Stimulated activated CD8-positive, alpha-beta memory T cell treated with anti-CD3 and anti-CD28 coated beads, Interleukin-7, amount 100 ng/mL, for 1 hour (primary cell): ENCODE results near the gene GSTM5.
"Not testable (repeated sequence)": the region's sequence is repeated elsewhere in the genome, so short reads cannot be mapped to it uniquely, and the experiment has no call there.

Experiments
- DNase-seq, 2 donors: peaks; one replicate each; pipeline ENCODE4 v3.0.0-alpha.2; 2020; ENCODE audit warnings: low read depth in 2 of 2

Gene GSTM5

DNA sequence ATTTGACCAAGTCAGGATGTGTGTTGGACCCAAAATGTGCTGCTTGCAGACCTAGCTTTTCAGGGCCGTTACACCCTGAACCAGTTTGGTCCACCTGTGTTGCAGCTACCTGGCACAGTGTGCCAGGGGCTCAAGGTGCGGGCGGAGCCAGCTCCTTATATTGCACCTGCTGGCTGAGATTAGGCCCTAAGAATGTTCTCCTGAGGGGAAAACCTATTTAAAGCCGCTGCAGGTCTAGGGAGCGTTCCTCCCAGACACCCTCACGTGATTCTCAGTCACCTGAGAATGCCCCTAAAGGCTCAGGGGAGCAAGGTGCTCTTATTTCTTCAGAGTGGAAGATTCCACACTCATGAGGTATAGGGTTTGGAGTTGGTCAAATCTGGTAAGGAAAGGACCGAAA, 16.8 kb downstream of the GSTM5 start:
- no peak for DNase-seq

- no peak for DNase-seq
These were observed 18.6 kb downstream of the GSTM5 start for GRCh38 chr1:109730666-109731065.

DNA sequence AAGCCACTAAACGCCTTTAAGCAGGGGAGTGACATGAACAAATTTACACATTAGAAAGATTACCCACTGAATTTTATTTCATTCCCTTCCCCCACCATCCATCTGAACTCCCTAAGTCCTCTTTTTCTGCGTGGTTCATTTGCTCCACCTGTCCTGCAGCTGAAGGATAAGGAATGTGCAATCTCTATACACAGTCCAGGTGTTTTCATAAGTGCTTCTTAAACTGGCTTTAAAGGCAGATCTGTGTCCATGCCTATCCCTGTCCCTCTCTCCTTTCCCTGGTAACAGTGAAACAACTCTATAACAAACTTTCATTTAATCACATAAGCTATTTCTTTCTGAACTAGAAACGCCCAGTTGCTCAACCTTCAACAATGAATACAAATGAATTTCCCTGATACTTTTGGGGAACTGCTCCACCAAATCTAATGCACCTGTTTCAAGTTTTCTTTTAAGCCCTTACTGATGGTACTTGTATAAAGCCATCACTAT, 20.4 kb downstream of the GSTM5 start:
- DNase-seq = no peak

GRCh38 chr1:109733236-109733870, 21.3 kb downstream of the GSTM5 start:
- no peak for DNase-seq

DNA sequence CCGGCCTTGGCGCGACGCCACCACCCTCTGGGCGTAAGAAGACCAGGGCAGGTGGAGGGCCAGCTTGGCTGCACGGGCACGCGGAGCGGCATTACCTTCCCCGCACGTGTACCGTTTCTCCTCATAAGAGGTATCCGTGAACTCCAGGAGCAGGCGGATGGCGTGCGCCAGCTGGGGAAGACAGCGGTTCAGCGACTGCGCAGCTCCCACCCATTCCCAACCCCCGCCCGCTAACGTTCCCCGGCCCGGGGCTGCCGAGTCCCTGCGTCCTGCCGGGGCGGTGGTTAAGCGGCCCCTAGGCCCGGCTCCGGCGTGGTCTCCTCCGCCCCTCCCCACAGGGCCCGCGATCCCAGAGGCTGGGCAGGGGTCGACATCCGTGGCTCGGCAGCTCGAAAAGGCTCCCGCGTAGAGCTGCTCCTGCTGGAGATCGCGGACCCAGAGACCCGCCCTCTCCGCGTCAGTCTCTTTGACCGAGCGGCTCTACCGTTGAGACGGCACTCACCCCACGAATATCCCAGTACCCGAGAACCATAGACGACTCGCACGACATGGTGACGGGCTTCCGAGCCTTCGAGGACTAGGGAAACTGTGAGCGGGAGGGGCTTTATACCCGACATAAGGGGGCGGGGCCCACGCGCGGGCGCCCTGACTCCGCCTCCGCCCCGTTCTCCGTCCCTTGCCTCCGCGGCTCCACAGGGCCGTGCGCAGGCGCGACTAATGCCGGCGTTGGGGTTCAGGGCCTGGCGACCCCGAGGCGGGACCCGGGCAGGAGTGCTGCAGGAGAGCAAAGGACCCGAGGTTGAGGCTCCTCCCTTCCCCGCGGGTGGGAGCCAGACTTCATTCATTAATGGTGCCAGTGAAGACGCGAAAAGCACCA, 27.9 kb downstream of the GSTM5 start:
- DNase-seq = peak; percentile 65

DNA sequence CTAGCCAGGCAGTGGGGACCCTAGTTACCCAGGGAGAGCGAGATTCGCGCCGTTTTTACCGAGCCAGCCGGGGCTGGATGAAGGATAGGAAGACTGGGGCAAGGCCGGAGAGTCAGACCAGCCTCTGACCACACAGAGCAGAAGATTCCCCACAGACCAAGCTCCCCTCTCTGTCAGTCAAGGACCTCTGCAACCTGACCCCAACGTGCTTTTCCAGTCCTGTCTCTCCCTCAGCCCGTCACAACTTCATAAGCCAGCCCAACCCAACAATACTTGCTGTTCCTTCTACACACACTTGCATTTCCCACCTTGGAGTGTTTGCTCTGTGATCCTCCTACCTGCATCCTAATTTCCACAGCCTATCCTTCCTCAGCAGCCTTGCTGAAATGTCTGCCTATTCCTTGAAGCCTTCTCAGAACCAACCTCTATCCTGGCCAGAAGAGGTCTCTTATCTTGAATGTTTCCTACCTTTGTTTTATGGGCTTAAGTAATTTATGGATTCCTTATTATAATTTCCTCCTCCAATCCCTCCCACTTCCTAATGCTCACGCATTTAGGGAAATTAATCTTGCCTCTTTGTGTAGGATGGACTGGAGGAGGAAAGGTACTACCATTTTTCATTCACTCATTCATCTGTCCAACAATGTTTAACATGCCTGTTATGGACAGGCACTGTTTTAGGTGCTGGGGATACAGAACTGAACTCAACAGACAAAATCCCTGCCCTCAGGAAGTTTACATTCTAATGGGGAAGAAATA, 28.7 kb downstream of the GSTM5 start, which contains the start of gene GSTM3:
Gene GSTM3, minus strand, starts transcription at position 424 of the 759 bp plus-strand sequence. CDS start 751 bp downstream, outside the sequence.
- no peak for DNase-seq

GRCh38 chr1:109748311-109748710, 36.3 kb downstream of the GSTM5 start:
- DNase-seq = not testable (repeated sequence)

DNA sequence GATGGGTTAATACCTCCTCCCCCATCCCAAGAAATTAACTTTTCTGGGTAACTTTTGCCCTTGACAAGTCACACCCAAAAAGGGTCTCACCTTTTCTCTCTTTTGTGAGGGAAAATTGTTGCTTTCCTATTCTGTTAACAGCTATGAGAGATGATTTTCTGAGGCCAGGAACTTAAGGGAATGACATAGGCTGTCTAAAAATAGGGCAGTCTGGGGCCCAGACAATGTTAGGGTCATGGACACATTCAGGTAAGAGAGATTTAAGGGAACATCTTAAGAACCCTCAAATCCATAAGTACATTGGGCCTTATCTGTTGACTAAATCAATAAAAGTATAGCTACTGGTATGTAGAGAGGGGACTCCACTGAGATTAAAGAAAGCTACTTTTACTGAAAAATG, 37.2 kb downstream of the GSTM5 start:
- no peak for DNase-seq

DNA sequence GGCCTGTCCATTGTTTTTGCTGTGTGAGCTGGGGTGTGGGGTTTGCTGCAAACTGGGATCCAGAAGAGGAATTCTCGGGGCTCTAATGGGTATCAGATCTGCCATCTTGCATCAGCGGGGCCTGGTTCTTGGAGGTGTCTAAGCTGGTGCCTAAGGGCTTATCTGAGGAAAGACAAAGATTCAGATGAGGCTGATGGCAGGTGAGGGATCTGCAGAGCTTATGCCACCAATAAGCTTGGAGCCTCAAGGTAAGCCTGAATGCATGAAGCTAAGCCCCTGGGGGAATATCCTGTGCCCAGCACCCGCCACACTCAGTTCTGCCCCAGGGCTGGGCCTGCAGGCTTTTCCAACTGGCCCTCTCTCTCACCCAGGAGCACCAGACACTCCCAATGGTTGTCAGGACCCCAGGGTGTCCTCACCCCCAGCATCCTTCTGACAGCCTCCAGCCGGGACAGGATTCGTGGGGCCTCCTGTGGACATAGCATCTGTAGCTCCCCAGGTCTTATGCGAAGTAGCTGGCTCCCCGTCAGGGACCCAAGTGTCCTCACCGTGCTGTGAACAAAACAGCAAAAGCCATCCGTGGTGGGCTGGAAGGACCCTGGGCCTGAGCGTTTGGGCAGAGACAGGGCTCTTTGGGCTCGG, 38.3 kb downstream of the GSTM5 start:
- DNase-seq = no peak

GRCh38 chr1:109750920-109751319, 38.9 kb downstream of the GSTM5 start:
- no peak for DNase-seq

DNA sequence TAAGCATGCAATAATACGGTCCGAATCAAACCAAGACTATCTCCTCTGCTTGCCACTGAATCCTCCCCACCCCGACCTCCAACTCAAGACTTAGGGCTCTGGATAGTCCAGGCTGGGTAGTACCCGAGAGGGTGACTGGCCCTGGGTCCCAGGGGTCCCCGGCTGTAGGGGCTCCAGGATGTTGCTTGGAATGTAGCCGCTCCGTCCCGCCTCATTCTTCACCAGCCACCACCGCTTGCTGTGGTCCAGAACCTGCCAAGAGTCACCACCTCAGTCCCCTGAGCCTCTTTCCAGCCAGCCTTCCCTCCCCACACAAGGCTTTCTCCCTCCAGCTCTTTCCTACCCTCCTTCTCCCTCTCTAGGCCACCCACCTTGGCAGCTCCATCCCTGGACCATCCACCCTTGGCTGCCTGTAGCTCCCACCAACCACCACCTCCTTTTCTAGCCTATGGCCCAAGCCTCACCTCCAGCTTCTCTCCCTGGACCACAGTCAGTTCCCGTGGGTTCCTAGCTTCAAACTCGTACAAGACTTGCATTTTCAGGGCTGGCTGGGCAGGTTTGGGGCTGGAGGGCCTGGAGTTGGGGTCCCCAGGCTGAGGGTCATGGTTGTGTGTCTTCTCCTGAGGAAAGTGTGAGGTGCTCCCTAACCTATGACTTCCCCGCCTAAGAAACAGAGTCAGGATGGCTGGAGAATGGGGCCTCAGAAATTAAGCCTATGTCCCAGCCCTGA, 39.6 kb downstream of the GSTM5 start:
- no peak for DNase-seq

- DNase-seq = no peak
These were observed 42.7 kb downstream of the GSTM5 start for GRCh38 chr1:109754738-109755137.

DNA sequence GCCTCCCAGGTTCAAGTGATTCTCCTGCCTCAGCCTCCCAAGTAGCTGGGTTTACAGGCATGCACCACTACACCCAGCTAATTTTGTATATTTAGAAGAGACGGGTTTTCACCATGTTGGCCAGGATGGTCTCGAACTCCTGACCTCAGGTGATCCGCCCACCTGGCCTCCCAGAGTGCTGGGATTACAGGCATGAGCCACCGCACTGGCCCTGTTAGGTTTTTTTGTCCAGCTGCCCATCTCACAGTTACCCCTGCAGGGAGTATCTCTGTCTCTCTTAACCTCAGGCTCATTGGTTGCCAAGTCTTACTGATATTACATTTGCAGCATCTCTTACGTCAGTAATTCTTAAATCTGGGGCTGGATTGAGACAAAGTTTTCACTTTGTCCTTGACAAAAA, 44.3 kb downstream of the GSTM5 start:
- DNase-seq = not testable (repeated sequence)

- no peak for DNase-seq
These were observed 44.9 kb downstream of the GSTM5 start for GRCh38 chr1:109756848-109757521.

DNA sequence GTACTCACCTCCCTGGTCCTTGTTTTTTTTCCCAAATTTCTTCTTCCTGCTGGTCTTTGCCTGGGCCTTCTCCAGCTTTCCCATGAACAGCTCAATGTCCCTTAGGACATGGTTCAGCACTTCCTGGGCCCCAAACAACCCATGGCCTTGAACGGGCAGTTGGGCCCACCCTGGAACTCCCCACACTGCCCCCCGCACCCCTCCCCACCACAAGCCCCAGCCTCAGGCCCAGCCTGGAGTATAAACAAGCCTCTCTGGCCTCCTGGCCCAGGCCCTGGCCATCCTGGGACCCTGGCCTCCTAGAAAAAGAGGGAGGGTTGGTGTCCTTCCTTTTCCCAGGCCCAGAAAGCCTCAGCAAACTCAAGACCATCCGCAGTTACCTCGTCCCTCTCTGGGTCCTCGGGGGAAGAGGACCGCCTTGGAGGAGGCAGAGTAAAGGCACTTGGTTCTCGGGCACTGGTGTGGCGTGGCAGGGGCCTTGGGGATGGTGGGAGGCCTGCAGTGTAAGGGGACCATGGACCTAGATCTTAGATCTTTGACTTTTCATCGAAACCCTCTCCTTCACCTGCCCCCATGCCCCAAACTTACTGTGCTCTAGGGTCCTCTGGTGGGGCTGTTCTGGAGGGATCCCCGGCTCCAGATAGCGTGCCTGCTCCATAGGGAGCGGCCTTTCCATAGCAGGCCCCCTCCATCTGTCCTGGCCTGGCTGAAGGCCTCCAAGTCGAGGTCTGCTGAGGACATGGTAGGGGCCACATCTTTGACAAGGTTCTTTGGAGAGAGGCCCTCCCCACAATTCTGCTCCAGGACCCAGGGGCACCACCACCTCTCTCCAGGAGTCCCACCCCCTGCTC, 46.1 kb downstream of the GSTM5 start:
- no peak for DNase-seq

- no peak for DNase-seq
These were observed 47.7 kb downstream of the GSTM5 start for GRCh38 chr1:109759513-109760334.

DNA sequence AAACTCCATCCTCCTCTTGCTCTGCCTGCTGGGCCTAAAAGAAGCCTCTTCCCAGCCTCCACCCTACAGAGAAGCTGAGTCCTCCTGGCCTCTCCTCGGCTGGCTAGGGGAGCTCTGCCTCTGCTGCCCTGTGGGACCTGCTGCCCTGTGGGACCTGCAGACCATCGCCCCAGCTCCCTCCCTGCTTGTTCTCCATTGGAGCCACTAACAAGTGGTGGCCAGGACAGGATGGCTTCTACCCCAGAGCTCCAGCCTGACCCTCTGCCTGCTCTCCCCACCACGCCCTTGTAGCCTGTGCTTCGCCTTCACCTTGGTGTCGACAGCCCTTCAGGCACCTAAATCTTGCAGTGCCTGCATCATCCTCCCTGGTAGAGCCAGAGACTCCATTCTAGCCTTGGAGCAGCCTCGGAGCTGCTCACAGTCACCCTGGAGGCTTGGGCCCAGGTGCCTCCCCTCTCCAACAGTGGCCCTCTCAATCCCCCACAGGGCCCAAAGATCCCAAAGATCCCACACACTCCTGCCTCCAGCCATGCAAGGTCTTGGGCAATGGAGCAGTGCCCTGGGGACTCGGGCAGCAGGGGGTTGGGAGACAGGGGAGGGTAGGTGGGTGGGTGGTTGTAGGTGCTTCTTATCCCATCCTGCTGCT, 48.7 kb downstream of the GSTM5 start:
- no peak for DNase-seq
